Smooth muscle cell (in vitro differentiated cells): ENCODE results near the gene EHBP1L1. TPM values are rescaled to one million over a fixed set of nuclear protein-coding genes. Genes with fewer than 3 reads are reported as not detected.

Experiments
- DNase-seq: peaks from one replicate; lab custom pipeline; 2025; ENCODE audit not compliant: unreplicated experiment; lab: John Stamatoyannopoulos, UW
- H2AFZ ChIP-seq: fragments of 200-600 bp; sonication (generic); 2 replicates; pipeline ENCODE4 v1.6.0; 2016; ENCODE audit warnings: antibody characterized with exemption, low read depth, mild to moderate bottlenecking
- H3F3A ChIP-seq: fragments of 200-600 bp; sonication (generic); 2 replicates; pipeline ENCODE4 v1.6.0; 2017; ENCODE audit warnings: antibody characterized with exemption, low read depth
- H3K27ac ChIP-seq: fragments of 200-600 bp; sonication (generic); 2 replicates; pipeline ENCODE4 v1.5.1; 2016; ENCODE audit warnings: low read depth, mild to moderate bottlenecking
- H3K27me3 ChIP-seq: fragments of 200-600 bp; sonication (generic); 2 replicates; pipeline ENCODE4 v1.6.1; 2016; ENCODE audit warnings: low read depth, mild to moderate bottlenecking
- H3K36me3 ChIP-seq: fragments of 200-600 bp; sonication (generic); 2 replicates; pipeline ENCODE4 v1.5.1; 2016; ENCODE audit warnings: low read depth
- H3K4me1 ChIP-seq: fragments of 200-600 bp; sonication (generic); 2 replicates; pipeline ENCODE4 v1.5.1; 2016; ENCODE audit warnings: low read depth
- H3K4me2 ChIP-seq: fragments of 200-600 bp; sonication (generic); 2 replicates; pipeline ENCODE4 v1.6.0; 2016; ENCODE audit warnings: mild to moderate bottlenecking
- H3K4me3 ChIP-seq: fragments of 200-600 bp; sonication (generic); 2 replicates; pipeline ENCODE4 v1.5.1; 2016; ENCODE audit warnings: mild to moderate bottlenecking
- H3K79me2 ChIP-seq: fragments of 200-600 bp; sonication (generic); 2 replicates; pipeline ENCODE4 v1.6.0; 2016; ENCODE audit warnings: low read depth, mild to moderate bottlenecking
- H3K9ac ChIP-seq: fragments of 200-600 bp; sonication (generic); 2 replicates; pipeline ENCODE4 v1.6.0; 2016; ENCODE audit warnings: low read depth
- H3K9me3 ChIP-seq: fragments of 200-600 bp; sonication (generic); replicated peaks from 2 replicates; pipeline ENCODE4 v1.5.1; 2016; ENCODE audit warnings: low read depth
- H4K20me1 ChIP-seq: fragments of 200-600 bp; sonication (generic); 2 replicates; pipeline ENCODE4 v1.6.0; 2016; ENCODE audit warnings: low read depth
- WGBS: methylation state at CpG from one replicate; pipeline ENCODE4 v1.1.7; 2016; ENCODE audit warnings: low lambda C conversion rate; 5-methylcytosine and 5-hydroxymethylcytosine counted together
- polyA plus RNA-seq: library from polyadenylated mRNA; unstranded; fragments of >200 nt; fragmentation: Nextera tagmentation; extraction: Ambion mirVana; gene quantifications from 2 replicates; pipeline ENCODE4 v1.2.1, GENCODE V29; 2016
- total RNA-seq: library from RNA; depleted of rRNA; stranded (reverse); fragments of >200 nt; gene quantifications from 2 replicates; pipeline ENCODE4 v1.2.3, GENCODE V29; 2014
- TF ChIP-seq, protein P1 (sequence below): fragments of 200-600 bp; sonication (generic); IDR thresholded peaks from 2 replicates; pipeline ENCODE4 v1.5.1; 2017; ENCODE audit warnings: borderline replicate concordance, mild to moderate bottlenecking, antibody characterized with exemption; ENCODE audit not compliant: insufficient read depth, poor library complexity, severe bottlenecking

Gene EHBP1L1
- total and polyA plus RNA-seq, 2 experiments from 2014 or later = 5.1 to 29.5 TPM

- H3F3A ChIP-seq = peaks cover 26% of the 10 kb centered on the region
- H3K79me2 ChIP-seq = no peaks in the 10 kb centered on the region
- peaks cover 97% of the 10 kb centered on the region for H4K20me1 ChIP-seq
- no peak overlapping the region for H3K4me3 ChIP-seq
- H2AFZ ChIP-seq = no peak overlapping the region
- H3K9ac ChIP-seq = no peak overlapping the region
- H3K36me3 ChIP-seq = no peaks in the 10 kb centered on the region
- no peak overlapping the region for H3K27ac ChIP-seq
- DNase-seq = no peak
- no peak overlapping the region for H3K4me2 ChIP-seq
- H3K27me3 ChIP-seq = no peaks in the 10 kb centered on the region
- peaks cover 11% of the 10 kb centered on the region for H3K4me1 ChIP-seq
- TF ChIP-seq, protein P1, sequence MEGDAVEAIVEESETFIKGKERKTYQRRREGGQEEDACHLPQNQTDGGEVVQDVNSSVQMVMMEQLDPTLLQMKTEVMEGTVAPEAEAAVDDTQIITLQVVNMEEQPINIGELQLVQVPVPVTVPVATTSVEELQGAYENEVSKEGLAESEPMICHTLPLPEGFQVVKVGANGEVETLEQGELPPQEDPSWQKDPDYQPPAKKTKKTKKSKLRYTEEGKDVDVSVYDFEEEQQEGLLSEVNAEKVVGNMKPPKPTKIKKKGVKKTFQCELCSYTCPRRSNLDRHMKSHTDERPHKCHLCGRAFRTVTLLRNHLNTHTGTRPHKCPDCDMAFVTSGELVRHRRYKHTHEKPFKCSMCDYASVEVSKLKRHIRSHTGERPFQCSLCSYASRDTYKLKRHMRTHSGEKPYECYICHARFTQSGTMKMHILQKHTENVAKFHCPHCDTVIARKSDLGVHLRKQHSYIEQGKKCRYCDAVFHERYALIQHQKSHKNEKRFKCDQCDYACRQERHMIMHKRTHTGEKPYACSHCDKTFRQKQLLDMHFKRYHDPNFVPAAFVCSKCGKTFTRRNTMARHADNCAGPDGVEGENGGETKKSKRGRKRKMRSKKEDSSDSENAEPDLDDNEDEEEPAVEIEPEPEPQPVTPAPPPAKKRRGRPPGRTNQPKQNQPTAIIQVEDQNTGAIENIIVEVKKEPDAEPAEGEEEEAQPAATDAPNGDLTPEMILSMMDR = no peak
- 87% methylated on average over 9 of the region's 9 CpGs for WGBS
- H3K9me3 ChIP-seq = no peaks in the 10 kb centered on the region
Measured at GRCh38 chr11:65535102-65535501, 40.8 kb upstream of the EHBP1L1 start.

GRCh38 chr11:65536412-65537295, 39.2 kb upstream of the EHBP1L1 start:
- WGBS = 92% methylated on average over 12 of the region's 12 CpGs
- H4K20me1 ChIP-seq = peaks cover 82% of the 10 kb centered on the region

DNA sequence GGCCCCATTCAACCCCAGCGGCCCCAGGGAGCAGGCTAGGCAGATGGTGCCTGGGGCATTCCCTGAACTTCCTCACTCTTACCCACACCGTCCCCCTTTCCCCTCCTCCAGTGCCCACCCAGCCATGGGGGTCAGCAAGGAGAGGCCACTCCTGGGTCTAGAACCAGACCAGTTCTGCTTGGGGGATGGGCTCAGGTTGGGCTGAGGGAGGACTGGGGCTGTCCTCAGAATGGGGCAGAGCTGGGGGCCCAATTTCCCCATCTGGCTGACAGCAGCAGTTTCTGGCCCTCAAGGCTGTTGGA, 38.6 kb upstream of the EHBP1L1 start:
- TF ChIP-seq, protein P1 = no peak
- Histone ChIP-seq H3F3A (peaks cover 31% of the 10 kb centered on the region), H3K9ac (no peak overlapping the region), H3K4me1 (peaks cover 11% of the 10 kb centered on the region), H3K4me3 (no peak overlapping the region), H3K4me2 (no peak overlapping the region), H4K20me1 (peaks cover 76% of the 10 kb centered on the region), H2AFZ (no peak overlapping the region), H3K27ac (no peak overlapping the region), H3K9me3 (no peaks in the 10 kb centered on the region), H3K79me2 (no peaks in the 10 kb centered on the region), H3K36me3 (no peaks in the 10 kb centered on the region), H3K27me3 (no peaks in the 10 kb centered on the region)
- no peak for DNase-seq
- WGBS = 94% methylated on average over 2 of the region's 2 CpGs

More at GRCh38 chr11:65536412-65537295, 39.2 kb upstream of the EHBP1L1 start:
- H3K79me2 ChIP-seq = no peaks in the 10 kb centered on the region
- H2AFZ ChIP-seq = no peak overlapping the region
- no peak for DNase-seq
- H3K9ac ChIP-seq = no peak overlapping the region
- no peak overlapping the region for H3K27ac ChIP-seq
- no peaks in the 10 kb centered on the region for H3K9me3 ChIP-seq
- H3K4me3 ChIP-seq = no peak overlapping the region
- TF ChIP-seq, protein P1 = no peak
- peaks cover 26% of the 10 kb centered on the region for H3F3A ChIP-seq
- H3K36me3 ChIP-seq = no peaks in the 10 kb centered on the region
- no peaks in the 10 kb centered on the region for H3K27me3 ChIP-seq
- no peak overlapping the region for H3K4me2 ChIP-seq
- peaks cover 11% of the 10 kb centered on the region for H3K4me1 ChIP-seq
